Cardiac muscle cell (in vitro differentiated cells and primary cell): ENCODE measurements around the gene HOXB3. TPM values are rescaled to one million over a fixed set of nuclear protein-coding genes. Genes with fewer than 3 reads are reported as not detected.

ENCODE experiments used
- DNase-seq, 2 donors: peaks; one replicate each; pipeline versions ENCODE4 v3.0.0 to v3.0.0-alpha.2; 2010 to 2017; ENCODE audit warnings: low read depth in 1 of 2, low spot score in 1 of 2
- H3K27ac ChIP-seq: fragments of 200-600 bp; sonication (generic); 2 replicates; pipeline ENCODE4 v1.5.1; 2016
- H3K27me3 ChIP-seq: fragments of 200-600 bp; sonication (generic); 2 replicates; pipeline ENCODE4 v1.6.0; 2016; ENCODE audit warnings: control low read depth
- H3K36me3 ChIP-seq: fragments of 200-600 bp; sonication (generic); 2 replicates; pipeline ENCODE4 v1.5.1; 2016; ENCODE audit warnings: control low read depth
- H3K4me1 ChIP-seq: fragments of 200-600 bp; sonication (generic); 2 replicates; pipeline ENCODE4 v1.8.1; 2017; ENCODE audit warnings: low read depth, mild to moderate bottlenecking, mixed run types
- H3K4me3 ChIP-seq: fragments of 200-600 bp; sonication (generic); 2 replicates; pipeline ENCODE4 v1.5.1; 2016; ENCODE audit warnings: mild to moderate bottlenecking
- H3K9me3 ChIP-seq: fragments of 200-600 bp; sonication (generic); 2 replicates; pipeline ENCODE4 v1.5.1; 2017; ENCODE audit warnings: low read depth, mild to moderate bottlenecking, control low read depth
- polyA plus RNA-seq: library from polyadenylated mRNA; unstranded; fragments of >200 nt; fragmentation: Nextera tagmentation; extraction: Ambion mirVana; gene quantifications from 2 replicates; pipeline ENCODE4 v1.2.1, GENCODE V29; 2016
- total RNA-seq: library from RNA; depleted of rRNA; stranded (reverse); fragments of >200 nt; gene quantifications from 2 replicates; pipeline ENCODE4 v1.2.3, GENCODE V29; 2016
- TF ChIP-seq, protein P1 (sequence below): IDR thresholded peaks from 2 replicates; pipeline ENCODE4 v1.5.1; 2012; ENCODE audit warnings: low read depth, mild to moderate bottlenecking, low read length

HOXB3 gene
- total and polyA plus RNA-seq, 2 experiments from 2014 or later, result 24.9 to 37.7 TPM

DNA sequence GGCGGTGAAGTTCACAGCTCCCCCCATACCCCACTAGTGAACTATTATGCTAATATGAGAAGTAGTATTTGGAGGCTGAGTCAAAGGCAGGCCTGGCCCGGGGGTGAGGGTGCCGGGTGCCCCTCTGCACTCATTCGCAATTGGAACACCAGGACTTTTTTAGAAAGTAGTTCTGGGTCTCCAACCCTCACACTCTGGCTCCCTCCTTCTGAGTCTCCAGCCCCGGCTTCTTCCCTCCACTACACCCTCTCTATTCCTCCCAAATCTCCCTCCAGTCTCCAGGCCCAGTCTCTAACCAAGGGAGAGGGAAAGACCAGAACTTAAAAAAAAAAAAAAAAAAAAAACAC, 33.8 kb downstream of the HOXB3 start:
- TF ChIP-seq, protein P1, sequence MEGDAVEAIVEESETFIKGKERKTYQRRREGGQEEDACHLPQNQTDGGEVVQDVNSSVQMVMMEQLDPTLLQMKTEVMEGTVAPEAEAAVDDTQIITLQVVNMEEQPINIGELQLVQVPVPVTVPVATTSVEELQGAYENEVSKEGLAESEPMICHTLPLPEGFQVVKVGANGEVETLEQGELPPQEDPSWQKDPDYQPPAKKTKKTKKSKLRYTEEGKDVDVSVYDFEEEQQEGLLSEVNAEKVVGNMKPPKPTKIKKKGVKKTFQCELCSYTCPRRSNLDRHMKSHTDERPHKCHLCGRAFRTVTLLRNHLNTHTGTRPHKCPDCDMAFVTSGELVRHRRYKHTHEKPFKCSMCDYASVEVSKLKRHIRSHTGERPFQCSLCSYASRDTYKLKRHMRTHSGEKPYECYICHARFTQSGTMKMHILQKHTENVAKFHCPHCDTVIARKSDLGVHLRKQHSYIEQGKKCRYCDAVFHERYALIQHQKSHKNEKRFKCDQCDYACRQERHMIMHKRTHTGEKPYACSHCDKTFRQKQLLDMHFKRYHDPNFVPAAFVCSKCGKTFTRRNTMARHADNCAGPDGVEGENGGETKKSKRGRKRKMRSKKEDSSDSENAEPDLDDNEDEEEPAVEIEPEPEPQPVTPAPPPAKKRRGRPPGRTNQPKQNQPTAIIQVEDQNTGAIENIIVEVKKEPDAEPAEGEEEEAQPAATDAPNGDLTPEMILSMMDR, result no peak
- Histone ChIP-seq H3K27ac (peak overlapping the region; percentile 91), H3K36me3 (no peaks in the 10 kb centered on the region), H3K4me3 (peak overlapping the region; percentile 51), H3K9me3 (no peaks in the 10 kb centered on the region), H3K27me3 (peaks cover 80% of the 10 kb centered on the region), H3K4me1 (peaks cover 67% of the 10 kb centered on the region)
- no peak for DNase-seq

DNA sequence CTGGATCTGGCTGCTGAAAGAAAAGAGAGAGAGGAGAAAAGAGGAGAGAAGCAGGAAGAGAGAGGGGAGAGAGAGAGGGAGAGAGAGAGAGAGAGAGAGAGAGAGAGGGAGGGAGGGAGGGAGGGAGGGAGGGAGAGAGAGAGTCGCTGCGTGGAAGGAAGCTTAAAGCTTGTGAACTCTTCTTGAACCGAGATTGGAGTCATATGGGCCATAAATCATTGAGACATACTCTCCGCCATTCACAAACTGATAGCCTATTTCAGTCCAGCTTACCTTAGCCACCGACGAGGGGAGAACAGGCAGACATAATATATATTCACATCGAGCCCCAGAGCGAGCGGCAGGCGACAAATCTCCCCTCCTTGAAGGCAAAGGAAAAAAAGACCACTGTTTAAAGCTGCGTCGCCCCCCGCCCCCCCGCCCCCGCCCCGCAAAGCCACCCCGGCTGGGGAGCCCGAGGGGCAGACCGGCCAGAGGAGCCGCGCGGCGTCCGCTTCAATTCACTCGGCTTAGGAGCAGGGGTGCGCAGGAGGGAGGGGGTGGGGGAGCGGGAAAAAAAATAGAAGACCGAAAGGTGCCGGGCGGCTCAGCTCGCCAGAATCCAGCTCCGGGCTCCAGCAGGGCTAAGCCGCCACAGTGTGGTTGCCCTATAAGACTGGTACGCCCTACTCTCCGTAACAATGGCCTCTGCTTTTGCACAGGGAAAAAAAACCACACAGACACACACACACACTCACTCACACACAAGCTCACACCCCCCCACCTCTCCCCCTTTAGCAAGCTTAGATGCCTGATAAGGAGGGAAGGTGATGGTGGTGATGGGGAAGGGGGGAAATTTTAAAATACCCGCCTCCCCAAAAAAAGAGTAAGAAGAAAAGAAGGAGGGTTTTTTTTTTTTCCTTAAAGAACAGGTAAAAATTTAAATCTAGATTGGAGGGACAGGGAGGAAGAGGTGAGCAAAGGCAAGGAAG, 34.5 kb downstream of the HOXB3 start:
- H3K9me3 ChIP-seq, result no peaks in the 10 kb centered on the region
- TF ChIP-seq, protein P1, result no peak
- peaks cover 78% of the 10 kb centered on the region for H3K27me3 ChIP-seq
- peak overlapping the region; percentile 51 for H3K4me3 ChIP-seq
- H3K36me3 ChIP-seq, result no peaks in the 10 kb centered on the region
- H3K4me1 ChIP-seq, result peaks cover 69% of the 10 kb centered on the region
- peak; percentile 84 to 88 for DNase-seq
- H3K27ac ChIP-seq, result peak overlapping the region; percentile 91

DNA sequence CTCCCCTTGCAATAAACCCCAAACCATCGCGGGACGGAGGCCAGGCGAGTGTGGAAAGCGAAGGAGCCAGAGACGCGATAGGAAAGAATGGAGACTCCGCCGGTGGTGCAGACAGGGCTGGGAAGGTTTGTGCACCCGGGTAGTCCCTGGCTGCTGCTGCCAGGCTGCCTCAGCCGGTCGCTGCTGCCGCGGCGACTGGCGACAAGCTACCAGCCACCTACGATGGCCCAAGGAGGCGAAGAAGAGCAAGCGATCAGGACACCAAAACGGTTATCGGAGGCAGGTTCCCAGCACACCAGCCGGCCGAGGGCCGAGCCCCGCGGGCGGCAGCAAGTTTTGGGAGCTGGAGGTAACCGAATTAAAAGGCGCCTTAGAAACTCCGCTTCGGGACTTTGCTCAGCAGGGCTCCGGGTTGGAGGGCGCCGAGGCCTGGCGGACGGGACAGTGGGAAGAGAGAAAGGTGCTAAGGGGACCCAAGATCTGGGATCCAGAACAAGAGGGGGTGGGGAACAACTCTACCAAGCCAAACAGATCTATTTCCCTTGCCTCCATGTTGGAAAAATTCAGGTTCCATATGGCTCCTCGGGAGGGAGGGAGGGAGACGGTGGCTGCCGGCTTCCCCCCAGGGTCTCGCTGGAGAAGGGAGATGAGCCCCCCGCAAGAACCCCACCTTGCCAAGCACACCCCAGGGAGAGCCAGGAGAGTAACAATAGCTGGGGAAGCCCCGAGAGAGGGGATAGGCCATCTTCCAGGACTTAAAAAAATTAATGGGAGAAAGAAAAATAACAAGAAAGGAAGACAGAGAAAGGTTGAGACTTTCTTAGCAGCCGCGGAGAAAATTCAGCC, 35.4 kb downstream of the HOXB3 start:
- DNase-seq, result no peak
- Histone ChIP-seq H3K36me3 (no peaks in the 10 kb centered on the region), H3K4me1 (peaks cover 73% of the 10 kb centered on the region), H3K27me3 (peaks cover 77% of the 10 kb centered on the region), H3K27ac (peak overlapping the region; percentile 91), H3K4me3 (peak overlapping the region; percentile 51), H3K9me3 (no peaks in the 10 kb centered on the region)
- TF ChIP-seq, protein P1, result no peak

DNA sequence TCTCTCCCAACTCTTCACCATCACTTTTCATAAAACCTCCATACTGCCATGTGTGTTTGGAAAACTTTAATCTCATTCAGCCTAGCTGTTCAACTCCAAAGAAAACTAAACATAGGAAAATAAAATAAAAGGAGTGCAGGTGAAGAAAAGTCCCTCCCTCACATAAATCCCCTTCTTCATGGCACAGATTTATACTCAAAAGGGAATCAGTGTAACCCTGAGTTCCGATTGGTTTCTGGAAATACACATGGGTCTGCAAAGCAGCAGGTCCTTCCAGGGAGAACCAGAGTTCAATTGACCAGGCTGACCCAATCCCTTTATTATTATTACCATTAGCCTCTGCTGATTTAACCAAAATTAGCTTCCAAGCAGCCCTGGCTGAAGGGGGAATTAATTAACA, 36.2 kb downstream of the HOXB3 start:
- no peak for DNase-seq
- Histone ChIP-seq H3K4me3 (peak overlapping the region; percentile 51), H3K27me3 (peaks cover 69% of the 10 kb centered on the region), H3K4me1 (peaks cover 73% of the 10 kb centered on the region), H3K27ac (peak overlapping the region; percentile 91), H3K9me3 (no peaks in the 10 kb centered on the region), H3K36me3 (no peaks in the 10 kb centered on the region)
- TF ChIP-seq, protein P1, result no peak

DNA sequence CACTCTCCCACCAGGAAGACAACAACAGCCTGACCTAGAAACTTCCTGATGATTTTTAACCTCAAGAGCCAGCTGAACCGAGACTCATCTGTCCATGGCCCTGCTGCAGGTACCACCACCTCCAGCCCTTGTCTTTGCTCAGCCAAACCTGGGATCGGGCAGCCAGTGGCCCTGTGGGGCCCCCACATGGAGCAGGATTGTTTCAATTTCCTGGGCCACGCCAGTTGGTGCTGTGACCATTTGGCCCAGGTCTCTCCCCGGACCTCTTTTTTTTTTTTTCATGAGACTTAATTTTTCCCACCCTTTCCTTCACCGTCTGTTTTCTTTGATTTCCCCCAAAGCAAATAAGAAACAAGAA, 36.9 kb downstream of the HOXB3 start:
- peaks cover 75% of the 10 kb centered on the region for H3K4me1 ChIP-seq
- peak overlapping the region; percentile 91 for H3K27ac ChIP-seq
- H3K9me3 ChIP-seq, result no peaks in the 10 kb centered on the region
- H3K4me3 ChIP-seq, result peak overlapping the region; percentile 51
- no peaks in the 10 kb centered on the region for H3K36me3 ChIP-seq
- DNase-seq, result no peak
- peaks cover 63% of the 10 kb centered on the region for H3K27me3 ChIP-seq
- TF ChIP-seq, protein P1, result no peak
